Body of pancreas (tissue), 4 donors: ENCODE measurements around the gene ANKRD28.

ENCODE experiments used
- CTCF ChIP-seq, 7 experiments: fragments of 450-650 bp in 4 of 7; fragments of 200-600 bp in 3 of 7; sonication (generic) in 3 of 7; IDR thresholded peaks; one replicate each; pipeline ENCODE4 v1.5.1; 2016 to 2019; ENCODE audit warnings: antibody characterized with exemption in 7 of 7
- POLR2A ChIP-seq, 3 donors: fragments of 450-650 bp; IDR thresholded peaks; one replicate each; pipeline ENCODE4 v1.6.1; 2016; ENCODE audit warnings: antibody characterized with exemption in 3 of 3, mild to moderate bottlenecking in 2 of 3

DNA sequence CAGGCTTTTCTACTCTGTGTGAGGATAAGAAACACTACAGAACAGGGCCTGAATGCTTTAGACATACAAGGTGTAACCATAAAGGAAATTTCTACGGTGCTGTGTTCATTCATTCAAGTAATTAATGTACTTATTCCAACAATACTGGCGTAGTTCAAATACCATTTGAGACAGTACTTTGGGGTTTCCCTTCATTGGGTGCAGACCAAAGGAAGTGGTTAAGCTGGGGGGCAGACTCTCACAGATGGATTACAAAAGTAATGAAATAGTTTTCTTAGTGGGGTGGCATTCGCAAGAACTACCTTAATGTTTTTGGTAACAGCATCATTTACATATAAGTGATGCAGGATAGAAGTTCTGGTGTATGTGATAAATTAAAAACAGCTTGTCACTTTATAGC lies 130.3 kb downstream of the ANKRD28 start:
- TF ChIP-seq POLR2A (IDR thresholded peaks at IDR 0.05) (no peak), CTCF (IDR thresholded peaks at IDR 0.05) (no peak)
